DND-41 (cell line): ENCODE results near the gene COPZ1.

Source experiments
- CTCF ChIP-seq: IDR thresholded peaks from 2 replicates; pipeline ENCODE4 v1.5.1; 2012; ENCODE audit warnings: borderline replicate concordance, low read length, moderate library complexity, mild to moderate bottlenecking; ENCODE audit not compliant: poor library complexity, severe bottlenecking; ENCODE audit errors: extremely low read depth
- EZH2 ChIP-seq: IDR thresholded peaks from 3 replicates; pipeline ENCODE4 v1.6.1; 2012; ENCODE audit warnings: borderline replicate concordance, low read depth, mild to moderate bottlenecking, moderate library complexity, low read length, inconsistent platforms; ENCODE audit not compliant: severe bottlenecking

- TF ChIP-seq CTCF (no peak), EZH2 (no peak)
These were observed 50.3 kb downstream of the COPZ1 start for GRCh38 chr12:54375259-54375579.
